Liver (tissue), 9 donors: Measurements from ENCODE around the gene OSBPL10. TPM values are rescaled to one million over a fixed set of nuclear protein-coding genes. Genes with fewer than 3 reads are reported as not detected.
"Not testable (repeated sequence)": the region's sequence is repeated elsewhere in the genome, so short reads cannot be mapped to it uniquely, and the experiment has no call there.

Experiments used
- DNase-seq: peaks from one replicate; pipeline ENCODE4 v3.0.0-alpha.2; 2017; ENCODE audit warnings: low spot score
- H3K27ac ChIP-seq, 2 donors: one replicate each; pipeline ENCODE4 v1.7.0; 2013; ENCODE audit warnings: inconsistent platforms in 2 of 2, low read length in 2 of 2, control low read depth in 1 of 2, low read depth in 1 of 2, mild to moderate bottlenecking in 1 of 2
- H3K27me3 ChIP-seq, 4 donors: one replicate each; pipeline versions ENCODE4 v1.6.1 to v1.7.0; 2013; ENCODE audit warnings: low read length in 3 of 4, inconsistent platforms in 1 of 4, mild to moderate bottlenecking in 1 of 4, moderate library complexity in 1 of 4; ENCODE audit not compliant: control insufficient read depth in 4 of 4, insufficient read depth in 4 of 4
- H3K36me3 ChIP-seq, 4 donors: one replicate each; pipeline versions ENCODE4 v1.6.1 to v1.7.0; 2013; ENCODE audit warnings: low read length in 3 of 4, mild to moderate bottlenecking in 3 of 4, low read depth in 1 of 4, moderate library complexity in 1 of 4; ENCODE audit not compliant: control insufficient read depth in 4 of 4, insufficient read depth in 3 of 4
- H3K4me1 ChIP-seq, 4 donors: one replicate each; pipeline versions ENCODE4 v1.6.1 to v1.7.0; 2013; ENCODE audit warnings: low read length in 3 of 4, mild to moderate bottlenecking in 3 of 4, moderate library complexity in 1 of 4; ENCODE audit not compliant: control insufficient read depth in 4 of 4, insufficient read depth in 4 of 4
- H3K4me3 ChIP-seq, 3 donors: one replicate each; pipeline versions ENCODE4 v1.6.1 to v1.7.0; 2013; ENCODE audit warnings: low read length in 3 of 3, control low read depth in 1 of 3, low read depth in 1 of 3, mild to moderate bottlenecking in 1 of 3
- H3K9ac ChIP-seq, 2 donors: one replicate each; pipeline ENCODE4 v1.7.0; 2013; ENCODE audit warnings: low read length in 2 of 2, mild to moderate bottlenecking in 2 of 2, moderate library complexity in 2 of 2, control low read depth in 1 of 2, low read depth in 1 of 2
- H3K9me3 ChIP-seq, 4 donors: one replicate each; pipeline versions ENCODE4 v1.6.1 to v1.7.0; 2013; ENCODE audit warnings: low read length in 3 of 4; ENCODE audit not compliant: control insufficient read depth in 4 of 4
- EGR1 ChIP-seq, 2 donors: IDR thresholded peaks; 2 replicates each; pipeline ENCODE4 v1.6.1; 2016 to 2018; ENCODE audit warnings: antibody characterized with exemption in 2 of 2, low read depth in 2 of 2
- FOXA1 ChIP-seq: IDR thresholded peaks from 2 replicates; pipeline ENCODE4 v1.6.1; 2016; ENCODE audit warnings: antibody characterized with exemption
- FOXA2 ChIP-seq: IDR thresholded peaks from 2 replicates; pipeline ENCODE4 v1.6.1; 2016; ENCODE audit warnings: antibody characterized with exemption
- GABPA ChIP-seq, 2 donors: IDR thresholded peaks in 1 of 2; conservative IDR thresholded peaks in 1 of 2; 2 replicates each; pipeline ENCODE4 v1.6.1; 2016; ENCODE audit warnings: antibody characterized with exemption in 2 of 2, mild to moderate bottlenecking in 1 of 2, moderate library complexity in 1 of 2
- HNF4A ChIP-seq, 2 donors: conservative IDR thresholded peaks; 2 replicates each; pipeline ENCODE4 v1.6.1; 2016; ENCODE audit warnings: antibody characterized with exemption in 2 of 2, mild to moderate bottlenecking in 2 of 2
- JUND ChIP-seq, 2 donors: IDR thresholded peaks; 2 replicates each; pipeline ENCODE4 v1.6.1; 2016; ENCODE audit warnings: antibody characterized with exemption in 2 of 2
- MAX ChIP-seq: IDR thresholded peaks from 2 replicates; pipeline ENCODE4 v1.6.1; 2016; ENCODE audit warnings: antibody characterized with exemption
- NR2F2 ChIP-seq: IDR thresholded peaks from 2 replicates; pipeline ENCODE4 v1.6.1; 2016; ENCODE audit warnings: antibody characterized with exemption
- RAD21 ChIP-seq, 2 donors: IDR thresholded peaks; 2 replicates each; pipeline ENCODE4 v1.6.1; 2016; ENCODE audit warnings: antibody characterized with exemption in 2 of 2, mild to moderate bottlenecking in 2 of 2
- REST ChIP-seq: IDR thresholded peaks from 2 replicates; pipeline ENCODE4 v1.6.1; 2016; ENCODE audit warnings: antibody characterized with exemption, mild to moderate bottlenecking
- RXRA ChIP-seq, 2 donors: IDR thresholded peaks; 2 replicates each; pipeline ENCODE4 v1.6.1; 2017 to 2018; ENCODE audit warnings: antibody characterized with exemption in 2 of 2, mild to moderate bottlenecking in 1 of 2
- SP1 ChIP-seq: IDR thresholded peaks from 2 replicates; pipeline ENCODE4 v1.6.1; 2018; ENCODE audit warnings: antibody characterized with exemption, mild to moderate bottlenecking
- WGBS: extraction: QIAGEN DNeasy Blood & Tissue Kit; methylation state at CpG from one replicate; pipeline ENCODE4 v1.1.7; 2013; 5-methylcytosine and 5-hydroxymethylcytosine counted together
- polyA plus RNA-seq, 2 donors: library from polyadenylated mRNA; stranded (reverse) in 1 of 2; unstranded in 1 of 2; fragments of 200-250 nt in 1 of 2; fragments of >200 nt in 1 of 2; fragmentation: Nextera tagmentation in 1 of 2; extraction: Ambion mirVana in 1 of 2; gene quantifications; one replicate each; pipeline versions ENCODE4 v1.2.1 to v1.2.3, GENCODE V29; 2013 to 2015
- total RNA-seq, 2 donors: library from RNA; depleted of rRNA; stranded (reverse); fragments of >200 nt; gene quantifications; one replicate each; pipeline ENCODE4 v1.2.3, GENCODE V29; 2014
- TF ChIP-seq, protein P1 (sequence below): IDR thresholded peaks from 2 replicates; pipeline ENCODE4 v1.6.1; 2016; ENCODE audit warnings: antibody characterized with exemption
- TF ChIP-seq, protein P2 (sequence below): IDR thresholded peaks from 2 replicates; pipeline ENCODE4 v1.6.1; 2016; ENCODE audit warnings: antibody characterized with exemption
- donor health status: healthy.
- donor health status: healthy.
- donor health status: healthy.
- donor health status: healthy.
- donor health status: healthy.

Gene OSBPL10
- total and polyA plus RNA-seq, 4 donors, result 0.75 to 4.0 (median 1.7) TPM

- no peak overlapping the region for H3K27ac ChIP-seq
- 76% methylated on average over 7 of the region's 7 CpGs for WGBS
- no peak overlapping the region for H3K4me3 ChIP-seq
- DNase-seq, result no peak
- H3K27me3 ChIP-seq, result no peaks in the 10 kb centered on the region
- no peaks in the 10 kb centered on the region for H3K36me3 ChIP-seq
- H3K9ac ChIP-seq, result no peak overlapping the region
- H3K4me1 ChIP-seq, result no peaks in the 10 kb centered on the region
- H3K9me3 ChIP-seq, result peaks cover 0 to 3% (median 0%) of the 10 kb centered on the region in 4 donors
- TF ChIP-seq SP1 (no peak), RAD21 (IDR thresholded peaks at IDR 0.05) (no peak), JUND (IDR thresholded peaks at IDR 0.05) (no peak), GABPA (IDR thresholded peaks at IDR 0.05 in 1 of 2, conservative IDR thresholded peaks at IDR 0.05 in 1 of 2) (no peak), FOXA2 (no peak), REST (no peak), FOXA1 (no peak), HNF4A (conservative IDR thresholded peaks at IDR 0.05) (no peak), NR2F2 (no peak), MAX (no peak), RXRA (IDR thresholded peaks at IDR 0.05) (no peak), EGR1 (IDR thresholded peaks at IDR 0.05; ENCODE audit: low read depth in 2 of 2) (no peak)
- TF ChIP-seq, protein P1, sequence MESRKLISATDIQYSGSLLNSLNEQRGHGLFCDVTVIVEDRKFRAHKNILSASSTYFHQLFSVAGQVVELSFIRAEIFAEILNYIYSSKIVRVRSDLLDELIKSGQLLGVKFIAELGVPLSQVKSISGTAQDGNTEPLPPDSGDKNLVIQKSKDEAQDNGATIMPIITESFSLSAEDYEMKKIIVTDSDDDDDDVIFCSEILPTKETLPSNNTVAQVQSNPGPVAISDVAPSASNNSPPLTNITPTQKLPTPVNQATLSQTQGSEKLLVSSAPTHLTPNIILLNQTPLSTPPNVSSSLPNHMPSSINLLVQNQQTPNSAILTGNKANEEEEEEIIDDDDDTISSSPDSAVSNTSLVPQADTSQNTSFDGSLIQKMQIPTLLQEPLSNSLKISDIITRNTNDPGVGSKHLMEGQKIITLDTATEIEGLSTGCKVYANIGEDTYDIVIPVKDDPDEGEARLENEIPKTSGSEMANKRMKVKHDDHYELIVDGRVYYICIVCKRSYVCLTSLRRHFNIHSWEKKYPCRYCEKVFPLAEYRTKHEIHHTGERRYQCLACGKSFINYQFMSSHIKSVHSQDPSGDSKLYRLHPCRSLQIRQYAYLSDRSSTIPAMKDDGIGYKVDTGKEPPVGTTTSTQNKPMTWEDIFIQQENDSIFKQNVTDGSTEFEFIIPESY, result no peak
- TF ChIP-seq, protein P2, sequence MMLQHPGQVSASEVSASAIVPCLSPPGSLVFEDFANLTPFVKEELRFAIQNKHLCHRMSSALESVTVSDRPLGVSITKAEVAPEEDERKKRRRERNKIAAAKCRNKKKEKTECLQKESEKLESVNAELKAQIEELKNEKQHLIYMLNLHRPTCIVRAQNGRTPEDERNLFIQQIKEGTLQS, result no peak
These were observed 195.8 kb downstream of the OSBPL10 start for GRCh38 chr3:31785286-31785685.

DNA sequence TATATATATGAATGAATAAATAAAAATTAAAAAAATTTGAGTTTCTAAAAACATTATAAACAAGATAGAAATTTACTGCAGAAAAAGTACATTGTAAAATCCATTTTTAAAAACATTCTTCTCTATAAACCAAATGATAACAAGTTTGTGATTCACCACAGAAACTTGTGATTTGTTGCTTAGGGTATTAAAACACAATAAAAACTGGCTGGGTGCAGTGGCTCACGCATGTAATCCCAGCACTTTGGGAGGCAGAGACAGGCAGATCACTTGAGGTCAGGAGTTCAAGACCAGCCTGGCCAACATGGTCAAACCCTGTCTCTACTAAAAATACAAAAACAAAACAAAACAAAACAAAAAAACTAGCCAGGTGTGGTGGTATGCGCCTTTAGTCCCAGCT is 197.2 kb downstream of the OSBPL10 start:
- 80% methylated on average over 2 of the region's 2 CpGs for WGBS
- H3K27ac ChIP-seq, DNase-seq, H3K9me3 ChIP-seq, H3K9ac ChIP-seq, H3K4me1 ChIP-seq, H3K4me3 ChIP-seq, H3K36me3 ChIP-seq, H3K27me3 ChIP-seq: not testable (repeated sequence)

DNA sequence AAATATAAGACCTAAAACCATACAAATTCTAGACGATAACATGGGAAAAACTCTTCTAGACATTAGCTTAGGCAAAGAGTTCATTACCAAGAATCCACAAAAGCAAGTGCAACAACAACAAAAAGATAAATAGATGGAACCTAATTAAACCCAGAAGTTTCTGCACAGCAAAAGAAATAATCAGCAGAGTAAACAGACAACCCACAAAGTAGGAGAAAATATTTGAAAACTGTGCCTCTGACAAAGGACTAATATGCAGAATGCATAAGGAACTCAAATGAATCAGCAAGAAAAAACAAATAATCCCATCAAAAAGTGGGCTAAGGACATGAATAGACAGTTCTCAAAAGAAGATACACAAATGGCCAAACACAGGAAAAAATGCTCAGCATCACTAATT is 198.8 kb downstream of the OSBPL10 start:
- H3K9ac ChIP-seq, H3K4me3 ChIP-seq, H3K4me1 ChIP-seq, H3K36me3 ChIP-seq, H3K9me3 ChIP-seq, H3K27me3 ChIP-seq, DNase-seq, H3K27ac ChIP-seq: not testable (repeated sequence)
- WGBS, result 76% methylated on average over 1 of the region's 1 CpG
